Cardiac atrium fibroblast (primary cell): ENCODE results near the gene HIGD1A. TPM values are rescaled to one million over a fixed set of nuclear protein-coding genes. Genes with fewer than 3 reads are reported as not detected.

Source experiments
- total RNA-seq: library from RNA; depleted of rRNA; stranded (reverse); fragments of >200 nt; gene quantifications from 2 replicates; pipeline ENCODE4 v1.2.3, GENCODE V29; 2015

Gene HIGD1A
- 127 and 167 TPM in 2 replicates for total RNA-seq

GRCh38 chr3:42804106-42804830, at the start of gene HIGD1A:
Gene HIGD1A, minus strand, starts transcription at chr3:42804490. Its CDS starts 10,237 bp downstream, at chr3:42794253.

DNA sequence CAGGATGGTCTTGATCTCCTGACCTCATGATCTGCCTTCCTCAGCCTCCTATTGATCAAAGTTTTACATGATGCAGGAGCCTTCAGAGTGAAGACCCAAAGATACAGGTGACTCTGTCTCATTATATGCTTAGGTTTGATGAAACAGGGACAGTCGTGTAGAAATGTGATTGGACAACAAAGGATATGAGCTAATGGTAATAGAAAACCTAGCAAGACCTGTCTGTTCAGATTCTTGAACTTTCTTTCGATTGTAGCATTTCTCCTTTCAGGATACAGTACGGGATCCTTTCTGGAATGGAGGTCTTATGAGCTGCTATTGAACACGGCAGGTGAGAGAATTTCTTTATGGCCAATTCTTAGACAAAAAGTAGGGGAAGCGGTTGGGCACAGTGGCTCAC, 4.9 kb upstream of the HIGD1A start, which contains the start of gene ACKR2:
ACKR2 (plus strand) TSS at position 244 of the 400 bp plus-strand sequence. CDS start 55,058 bp downstream, outside the sequence.

DNA sequence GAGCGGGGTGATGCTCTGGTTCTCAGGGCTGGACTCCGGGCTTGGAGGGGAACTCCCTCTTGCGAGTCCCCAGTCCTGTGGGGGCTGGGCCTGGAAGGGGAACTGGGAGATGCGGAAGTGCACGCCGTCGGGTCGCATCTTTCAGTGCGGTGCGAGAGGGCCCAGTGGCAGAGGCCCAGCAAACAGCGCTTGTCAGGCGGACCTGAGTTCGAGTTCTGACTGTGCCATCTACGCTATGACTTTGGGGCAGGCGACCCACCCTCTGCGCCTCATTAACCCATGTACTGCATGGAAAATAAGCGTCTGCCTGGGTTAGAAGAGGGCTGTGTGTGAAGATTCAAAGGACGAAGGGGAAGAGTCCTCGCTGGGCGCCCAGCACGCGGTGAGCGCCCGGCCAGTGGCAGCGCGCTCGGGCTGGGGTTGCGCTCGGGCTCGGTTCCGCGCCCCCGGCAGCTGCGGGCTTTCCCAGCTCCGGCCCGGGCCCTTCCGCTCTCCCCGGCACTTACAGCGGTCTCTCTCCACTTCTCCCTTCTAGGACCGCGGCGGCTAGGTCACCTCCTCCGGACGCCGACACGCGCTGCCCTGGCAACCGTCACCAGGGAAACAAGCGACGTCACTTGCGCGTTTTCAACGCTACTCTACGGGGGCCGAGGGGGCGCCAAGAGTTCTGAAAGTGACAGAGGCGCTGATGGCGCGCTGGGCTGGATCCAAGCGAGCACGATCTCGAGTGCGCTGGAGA, 31.5 kb downstream of the HIGD1A start, which contains the start of gene CCDC13:
CCDC13 (minus strand) TSS at position 584 of the 739 bp plus-strand sequence. CDS start 14,908 bp downstream, outside the sequence.

Other genes starting within 250 kb of the HIGD1A start
- 75.6 and 78.7 TPM in 2 replicates for gene SEC22C, start 222.5 kb downstream of the HIGD1A start, total RNA-seq
- 14.4 and 24.8 TPM in 2 replicates for gene SS18L2, start 213.6 kb downstream of the HIGD1A start, total RNA-seq
- 19.1 and 22.0 TPM in 2 replicates for gene NKTR, start 203.8 kb downstream of the HIGD1A start, total RNA-seq
- gene ZBTB47, start 150.8 kb downstream of the HIGD1A start, total RNA-seq, result 20.2 and 23.5 TPM in 2 replicates
- gene KLHL40, start 119.0 kb downstream of the HIGD1A start, total RNA-seq, result not detected in 2 replicates
- gene HHATL, start 101.7 kb downstream of the HIGD1A start, total RNA-seq, result not detected in 2 replicates
- 0.72 TPM in 1 of 2 replicates, not detected in the other for gene CCDC13, start 31.2 kb downstream of the HIGD1A start, total RNA-seq
- not detected in 2 replicates for gene ACKR2, start 5.0 kb upstream of the HIGD1A start, total RNA-seq
- not detected in 2 replicates for gene CYP8B1, start 71.4 kb upstream of the HIGD1A start, total RNA-seq
- 0.32 and 0.36 TPM in 2 replicates for gene ZNF662, start 101.7 kb upstream of the HIGD1A start, total RNA-seq
- gene GASK1A, start 174.8 kb upstream of the HIGD1A start, total RNA-seq, result under 0.01 TPM in 1 of 2 replicates, not detected in the other